BJ (cell line): ENCODE measurements around the gene MACROD1. TPM values are rescaled to one million over a fixed set of nuclear protein-coding genes. Genes with fewer than 3 reads are reported as not detected.

Experiments
- CTCF ChIA-PET: fragments of 350-600 bp; formaldehyde crosslinking; extraction: SDS; loops from one replicate; lab custom pipeline; 2021; ENCODE audit warnings: antibody characterized with exemption, inconsistent platforms; lab: Yijun Ruan, JAX
- POLR2A ChIA-PET: fragments of 300-600 bp; sonication (Branson Sonifier 250); formaldehyde crosslinking; extraction: SDS; loops from one replicate; lab custom pipeline; 2021; ENCODE audit warnings: antibody characterized with exemption; lab: Charles Lee
- DNase-seq: peaks from one replicate; pipeline ENCODE4 v3.0.0-alpha.2; 2011; ENCODE audit warnings: low read depth
- H3K27me3 ChIP-seq: 2 replicates; pipeline ENCODE4 v1.6.0; 2011; ENCODE audit warnings: low read length; ENCODE audit not compliant: control insufficient read depth, insufficient read depth
- H3K36me3 ChIP-seq: 2 replicates; pipeline ENCODE4 v1.5.1; 2011; ENCODE audit warnings: low read length; ENCODE audit not compliant: control insufficient read depth, insufficient read depth
- H3K4me3 ChIP-seq: 2 replicates; pipeline ENCODE4 v1.5.1; 2011; ENCODE audit warnings: low read depth, mild to moderate bottlenecking, control low read depth, low read length
- CTCF ChIP-seq: IDR thresholded peaks from 2 replicates; pipeline ENCODE4 v1.5.1; 2011; ENCODE audit warnings: low read depth, mild to moderate bottlenecking, control low read depth, inconsistent platforms, low read length, moderate library complexity; ENCODE audit not compliant: insufficient read depth
- polyA minus RNA-seq: library from RNA; depleted of rRNA, polyadenylated mRNA; stranded (reverse); fragments of >200 nt; gene quantifications from 2 replicates; pipeline ENCODE4 v1.2.3, GENCODE V29; 2011; rRNA and poly(A)+ RNA removed
- polyA plus RNA-seq: library from polyadenylated mRNA; depleted of rRNA; stranded (reverse); fragments of >200 nt; gene quantifications from 2 replicates; pipeline ENCODE4 v1.2.3, GENCODE V29; 2011; rRNA removed

Gene MACROD1, protein sequence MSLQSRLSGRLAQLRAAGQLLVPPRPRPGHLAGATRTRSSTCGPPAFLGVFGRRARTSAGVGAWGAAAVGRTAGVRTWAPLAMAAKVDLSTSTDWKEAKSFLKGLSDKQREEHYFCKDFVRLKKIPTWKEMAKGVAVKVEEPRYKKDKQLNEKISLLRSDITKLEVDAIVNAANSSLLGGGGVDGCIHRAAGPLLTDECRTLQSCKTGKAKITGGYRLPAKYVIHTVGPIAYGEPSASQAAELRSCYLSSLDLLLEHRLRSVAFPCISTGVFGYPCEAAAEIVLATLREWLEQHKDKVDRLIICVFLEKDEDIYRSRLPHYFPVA
- polyA plus RNA-seq = 11.7 and 12.4 TPM in 2 replicates
- 2.7 and 2.8 TPM in 2 replicates for polyA minus RNA-seq

- Histone ChIP-seq H3K27me3 (no peaks in the 10 kb centered on the region), H3K36me3 (no peaks in the 10 kb centered on the region), H3K4me3 (peak within 1 kb of the TSS; percentile 49)
- DNase-seq = peak; percentile 18
- CTCF ChIA-PET = interaction anchor here (0.6 to 5.9 kb wide), 4 partner anchors 14 to 153 kb away, joined by 3 to 39 read pairs (median 4); no protein-coding TSS in a partner anchor
- POLR2A ChIA-PET = no interaction called here
- TF ChIP-seq CTCF = no peak
Observed at GRCh38 chr11:64165842-64166635, at the start of gene MACROD1. TSS of gene MACROD1 (minus strand) at chr11:64166113. CDS start at chr11:64165994, 119 bp downstream.

DNA sequence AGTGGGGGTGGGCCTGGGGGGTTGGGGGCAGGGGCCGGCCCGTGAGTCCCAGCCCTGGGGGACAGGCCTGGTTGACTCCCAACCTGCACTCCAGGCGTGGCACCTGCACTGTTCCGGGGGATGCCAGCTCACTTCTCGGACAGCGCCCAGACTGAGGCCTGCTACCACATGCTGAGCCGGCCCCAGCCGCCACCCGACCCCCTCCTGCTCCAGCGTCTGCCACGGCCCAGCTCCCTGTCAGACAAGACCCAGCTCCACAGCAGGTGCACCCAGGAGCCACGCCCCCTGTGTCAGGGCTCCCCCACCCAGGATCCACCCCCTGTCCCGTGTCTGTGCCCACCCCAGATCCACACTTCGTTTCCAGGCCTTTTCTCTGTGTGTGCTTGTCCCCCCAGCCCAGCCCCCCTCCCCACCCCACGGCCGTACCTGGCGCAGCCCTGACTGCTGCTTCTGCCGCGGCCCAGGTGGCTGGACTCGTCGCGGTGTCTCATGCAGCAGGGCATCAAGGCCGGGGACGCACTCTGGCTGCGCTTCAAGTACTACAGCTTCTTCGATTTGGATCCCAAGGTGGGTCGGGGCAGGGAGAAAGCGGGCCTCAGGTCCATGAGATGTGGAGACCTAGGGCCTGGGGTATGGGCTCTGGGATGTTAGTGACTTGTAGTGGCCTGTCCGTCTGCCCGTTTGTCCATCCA, 45.4 kb upstream of the MACROD1 start:
- Histone ChIP-seq H3K4me3 (no peak overlapping the region), H3K36me3 (peaks cover 2% of the 10 kb centered on the region), H3K27me3 (no peaks in the 10 kb centered on the region)
- no peak for TF ChIP-seq CTCF
- DNase-seq = no peak
- ChIA-PET CTCF (interaction anchor here (0.9 to 16.6 kb wide), 3 partner anchors 15 to 91 kb away, joined by 3 to 229 read pairs (median 5); partner anchors contain the start of genes CATSPERZ, ESRRA, NUDT22 and TRPT1), POLR2A (no interaction called here)

DNA sequence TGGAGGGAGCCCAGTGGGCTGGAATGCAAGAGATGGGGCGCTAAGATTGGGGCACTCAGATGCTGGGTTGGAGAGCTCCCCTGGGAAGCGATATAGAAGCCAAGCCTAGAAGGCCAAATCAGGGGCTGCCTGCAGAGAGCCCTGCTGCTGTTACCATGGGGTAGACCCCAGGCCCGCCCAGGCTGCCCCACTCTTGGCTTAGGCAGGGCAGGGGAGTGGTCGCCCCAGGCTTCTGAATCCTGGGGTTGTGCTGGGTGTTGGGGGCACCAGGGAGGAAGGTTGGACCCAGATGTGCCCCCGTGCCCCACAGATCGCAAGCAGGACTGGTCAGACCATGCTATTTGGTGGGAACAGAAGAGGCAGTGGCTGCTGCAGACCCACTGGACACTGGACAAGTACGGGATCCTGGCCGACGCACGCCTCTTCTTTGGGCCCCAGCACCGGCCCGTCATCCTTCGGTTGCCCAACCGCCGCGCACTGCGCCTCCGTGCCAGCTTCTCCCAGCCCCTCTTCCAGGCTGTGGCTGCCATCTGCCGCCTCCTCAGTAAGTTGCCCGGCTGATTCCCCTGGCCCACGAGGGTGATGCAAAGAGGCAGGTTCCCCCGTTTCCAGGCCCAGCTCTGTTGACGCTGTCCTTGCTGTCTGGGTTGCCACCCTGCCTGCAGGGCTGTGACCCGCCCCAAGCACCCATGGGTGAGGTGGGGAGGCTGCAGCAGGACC, 44.5 kb upstream of the MACROD1 start:
- ChIA-PET CTCF (interaction anchor here (1.0 to 16.6 kb wide), 3 partner anchors 16 to 92 kb away, joined by 3 to 229 read pairs (median 4); partner anchors contain the start of genes CATSPERZ, ESRRA, NUDT22 and TRPT1), POLR2A (no interaction called here)
- TF ChIP-seq CTCF = no peak
- no peak for DNase-seq
- Histone ChIP-seq H3K36me3 (peaks cover 8% of the 10 kb centered on the region), H3K4me3 (no peak overlapping the region), H3K27me3 (no peaks in the 10 kb centered on the region)

DNA sequence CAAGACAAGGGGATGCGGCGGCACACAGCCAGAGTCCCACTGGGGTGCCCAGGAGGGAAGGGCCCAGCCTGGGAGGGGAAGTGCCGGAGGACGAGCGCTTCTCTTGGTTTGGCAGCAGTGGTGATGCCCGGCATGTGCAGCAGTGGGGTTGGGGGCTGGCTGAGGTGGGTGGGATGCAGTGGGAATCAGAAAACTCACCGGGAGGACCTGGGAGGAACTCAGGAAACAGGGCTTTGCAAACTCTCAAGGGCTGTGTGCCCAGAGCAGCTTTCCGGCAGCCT, 43.6 kb upstream of the MACROD1 start:
- Histone ChIP-seq H3K36me3 (peaks cover 10% of the 10 kb centered on the region), H3K27me3 (no peaks in the 10 kb centered on the region), H3K4me3 (no peak overlapping the region)
- no peak for TF ChIP-seq CTCF
- POLR2A ChIA-PET = no interaction called here
- CTCF ChIA-PET = interaction anchor here (1.0 to 16.6 kb wide), 4 partner anchors 17 to 93 kb away, joined by 3 to 229 read pairs (median 25); partner anchors contain the start of genes CATSPERZ, ESRRA, NUDT22 and PLCB3
- DNase-seq = no peak
